Right atrium auricular region (tissue), 2 donors: ENCODE results near the gene LIPN. TPM values are rescaled to one million over a fixed set of nuclear protein-coding genes. Genes with fewer than 3 reads are reported as not detected.
A peak's percentile ranks its signal among the peaks of the same experiment; 100 is the strongest.

Experiments used
- DNase-seq: peaks from one replicate; pipeline ENCODE4 v3.0.0-alpha.2; 2019; ENCODE audit warnings: low spot score
- H3K27ac ChIP-seq, 2 donors: fragments of 200-600 bp; sonication (generic); 1 replicate in 1 of 2; 2 replicates in 1 of 2; pipeline ENCODE4 v1.5.1; 2016 to 2019
- H3K27me3 ChIP-seq, 2 donors: fragments of 200-600 bp; sonication (generic); one replicate each; pipeline versions ENCODE4 v1.5.1 to v1.6.0; 2017 to 2019
- H3K36me3 ChIP-seq: fragments of 200-600 bp; sonication (generic); one replicate; pipeline ENCODE4 v1.5.1; 2016
- H3K4me1 ChIP-seq, 2 donors: fragments of 200-600 bp; sonication (generic); one replicate each; pipeline versions ENCODE4 v1.5.1 to v1.6.0; 2017 to 2019
- H3K4me3 ChIP-seq, 2 donors: fragments of 200-600 bp; sonication (generic); 1 replicate in 1 of 2; 2 replicates in 1 of 2; pipeline ENCODE4 v1.5.1; 2017 to 2019; ENCODE audit warnings: mild to moderate bottlenecking in 1 of 2, moderate library complexity in 1 of 2
- H3K9me3 ChIP-seq, 2 donors: fragments of 200-600 bp; sonication (generic); one replicate each; pipeline ENCODE4 v1.5.1; 2019
- total RNA-seq, 2 donors: library from RNA; depleted of rRNA; stranded (reverse); fragments of >200 nt; gene quantifications; one replicate each; pipeline ENCODE4 v1.1.0, GENCODE V29; 2016
- TF ChIP-seq, protein P1 (sequence below), 2 donors: fragments of 200-600 bp; sonication (generic); IDR thresholded peaks; one replicate each; pipeline ENCODE4 v1.5.1; 2019; ENCODE audit warnings: antibody characterized with exemption in 2 of 2

Gene LIPN
- total RNA-seq, 2 donors from 2014 or later, result not detected

DNA sequence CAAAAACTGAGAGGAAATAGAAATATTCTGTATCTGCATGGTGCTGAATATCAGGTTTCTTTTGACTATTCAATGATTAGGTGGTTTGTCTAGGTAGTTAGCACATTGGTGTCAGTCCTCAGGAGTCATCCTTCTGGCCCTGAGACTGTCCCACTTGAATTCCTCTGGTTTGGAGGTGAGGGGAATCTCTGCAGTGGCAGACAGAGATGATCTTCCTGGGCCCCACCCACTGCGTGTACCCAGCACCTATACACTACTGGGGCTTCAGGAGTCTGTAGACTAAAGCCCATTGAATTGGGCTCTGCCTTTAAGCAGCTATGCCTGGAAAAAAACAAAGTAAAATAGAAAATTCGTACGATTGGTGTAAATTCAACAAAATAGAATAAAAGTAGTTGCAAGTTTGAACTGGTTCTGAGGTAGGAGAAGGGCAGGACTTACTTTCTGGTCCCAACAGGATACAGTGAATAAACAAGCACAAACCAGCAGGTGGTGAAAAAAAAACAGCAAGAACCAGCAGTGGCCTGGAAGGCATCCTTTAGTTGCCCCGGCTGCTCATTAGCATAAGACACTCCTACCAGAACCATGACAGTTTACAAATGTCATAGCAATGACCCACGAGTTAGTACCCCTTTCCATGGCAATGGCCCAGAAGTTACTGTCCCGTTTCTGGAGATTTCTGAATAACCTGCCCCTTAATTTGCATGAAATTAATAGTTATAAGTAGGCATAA, 44.4 kb downstream of the LIPN start:
- Histone ChIP-seq H3K9me3 (no peaks in the 10 kb centered on the region), H3K27ac (no peak overlapping the region), H3K4me3 (no peak overlapping the region), H3K4me1 (no peaks in the 10 kb centered on the region), H3K27me3 (no peaks in the 10 kb centered on the region), H3K36me3 (no peaks in the 10 kb centered on the region)
- TF ChIP-seq, protein P1, sequence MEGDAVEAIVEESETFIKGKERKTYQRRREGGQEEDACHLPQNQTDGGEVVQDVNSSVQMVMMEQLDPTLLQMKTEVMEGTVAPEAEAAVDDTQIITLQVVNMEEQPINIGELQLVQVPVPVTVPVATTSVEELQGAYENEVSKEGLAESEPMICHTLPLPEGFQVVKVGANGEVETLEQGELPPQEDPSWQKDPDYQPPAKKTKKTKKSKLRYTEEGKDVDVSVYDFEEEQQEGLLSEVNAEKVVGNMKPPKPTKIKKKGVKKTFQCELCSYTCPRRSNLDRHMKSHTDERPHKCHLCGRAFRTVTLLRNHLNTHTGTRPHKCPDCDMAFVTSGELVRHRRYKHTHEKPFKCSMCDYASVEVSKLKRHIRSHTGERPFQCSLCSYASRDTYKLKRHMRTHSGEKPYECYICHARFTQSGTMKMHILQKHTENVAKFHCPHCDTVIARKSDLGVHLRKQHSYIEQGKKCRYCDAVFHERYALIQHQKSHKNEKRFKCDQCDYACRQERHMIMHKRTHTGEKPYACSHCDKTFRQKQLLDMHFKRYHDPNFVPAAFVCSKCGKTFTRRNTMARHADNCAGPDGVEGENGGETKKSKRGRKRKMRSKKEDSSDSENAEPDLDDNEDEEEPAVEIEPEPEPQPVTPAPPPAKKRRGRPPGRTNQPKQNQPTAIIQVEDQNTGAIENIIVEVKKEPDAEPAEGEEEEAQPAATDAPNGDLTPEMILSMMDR (IDR thresholded peaks at IDR 0.05), result no peak
- no peak for DNase-seq

DNA sequence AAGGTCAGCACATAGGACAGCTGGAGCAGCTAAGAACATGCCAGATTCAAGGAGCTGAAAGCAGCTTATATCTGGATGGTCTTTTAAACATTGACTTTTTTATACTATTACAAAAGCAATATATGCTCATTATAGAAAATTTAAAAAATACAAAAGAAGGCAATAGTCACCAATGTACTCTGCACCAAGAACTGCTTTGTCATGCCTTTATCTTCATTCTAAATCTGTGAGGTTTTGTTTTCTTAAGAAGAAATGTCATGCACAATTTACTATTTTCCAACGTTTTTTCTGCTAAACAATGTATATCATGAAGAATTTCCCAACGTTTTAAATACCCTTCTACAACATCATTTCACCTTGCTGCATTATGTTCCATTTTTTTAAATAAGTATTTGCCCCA, 45.5 kb downstream of the LIPN start:
- Histone ChIP-seq H3K9me3 (no peaks in the 10 kb centered on the region), H3K27me3 (no peaks in the 10 kb centered on the region), H3K36me3 (no peaks in the 10 kb centered on the region), H3K4me3 (no peak overlapping the region), H3K27ac (no peak overlapping the region), H3K4me1 (no peaks in the 10 kb centered on the region)
- TF ChIP-seq, protein P1 (IDR thresholded peaks at IDR 0.05), result no peak
- no peak for DNase-seq

DNA sequence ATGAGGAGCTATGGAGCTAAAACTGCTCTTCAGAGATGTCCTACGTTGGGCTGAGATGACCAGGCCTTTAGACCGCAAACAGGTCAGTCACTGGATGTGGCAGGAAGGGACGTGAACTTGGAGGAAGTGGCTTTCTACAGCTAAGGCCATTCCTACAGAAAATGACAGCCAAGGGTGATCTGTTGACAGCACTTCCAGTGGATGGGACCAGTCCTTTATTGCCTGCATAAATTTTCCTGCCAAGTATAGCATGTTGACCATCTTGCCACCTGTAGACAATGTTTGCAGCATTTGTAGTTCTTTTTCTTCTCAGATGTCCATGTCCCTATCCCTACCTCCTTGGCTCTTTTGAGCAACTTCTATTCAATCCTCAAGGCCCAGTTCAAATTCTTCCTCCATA, 46.1 kb downstream of the LIPN start:
- DNase-seq, result no peak
- no peaks in the 10 kb centered on the region for H3K27me3 ChIP-seq
- H3K36me3 ChIP-seq, result no peaks in the 10 kb centered on the region
- no peak overlapping the region for H3K4me3 ChIP-seq
- H3K9me3 ChIP-seq, result no peaks in the 10 kb centered on the region
- TF ChIP-seq, protein P1 (IDR thresholded peaks at IDR 0.05), result no peak
- H3K27ac ChIP-seq, result no peak overlapping the region
- no peaks in the 10 kb centered on the region for H3K4me1 ChIP-seq

DNA sequence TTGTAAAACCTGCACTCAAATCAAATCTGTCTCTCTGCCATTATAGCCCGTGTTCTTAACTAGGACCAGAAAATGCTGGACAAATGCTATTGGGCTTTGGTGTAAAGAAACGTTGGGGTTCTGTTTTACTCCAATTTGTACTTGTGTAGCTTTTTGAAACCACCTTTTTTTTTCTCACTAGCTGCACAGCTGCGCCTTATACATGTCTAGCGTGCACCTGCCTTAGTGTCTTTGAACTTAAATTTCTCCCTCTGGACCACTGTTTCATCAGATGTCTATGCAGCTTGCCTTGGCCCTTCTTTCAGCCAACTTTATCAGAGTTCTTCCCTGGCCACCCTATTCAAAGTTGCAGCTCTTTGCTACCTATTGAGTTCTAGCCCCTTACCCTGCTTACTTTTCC, 49.8 kb downstream of the LIPN start:
- TF ChIP-seq, protein P1 (IDR thresholded peaks at IDR 0.05), result no peak
- H3K4me3 ChIP-seq, result no peak overlapping the region
- DNase-seq, result no peak

DNA sequence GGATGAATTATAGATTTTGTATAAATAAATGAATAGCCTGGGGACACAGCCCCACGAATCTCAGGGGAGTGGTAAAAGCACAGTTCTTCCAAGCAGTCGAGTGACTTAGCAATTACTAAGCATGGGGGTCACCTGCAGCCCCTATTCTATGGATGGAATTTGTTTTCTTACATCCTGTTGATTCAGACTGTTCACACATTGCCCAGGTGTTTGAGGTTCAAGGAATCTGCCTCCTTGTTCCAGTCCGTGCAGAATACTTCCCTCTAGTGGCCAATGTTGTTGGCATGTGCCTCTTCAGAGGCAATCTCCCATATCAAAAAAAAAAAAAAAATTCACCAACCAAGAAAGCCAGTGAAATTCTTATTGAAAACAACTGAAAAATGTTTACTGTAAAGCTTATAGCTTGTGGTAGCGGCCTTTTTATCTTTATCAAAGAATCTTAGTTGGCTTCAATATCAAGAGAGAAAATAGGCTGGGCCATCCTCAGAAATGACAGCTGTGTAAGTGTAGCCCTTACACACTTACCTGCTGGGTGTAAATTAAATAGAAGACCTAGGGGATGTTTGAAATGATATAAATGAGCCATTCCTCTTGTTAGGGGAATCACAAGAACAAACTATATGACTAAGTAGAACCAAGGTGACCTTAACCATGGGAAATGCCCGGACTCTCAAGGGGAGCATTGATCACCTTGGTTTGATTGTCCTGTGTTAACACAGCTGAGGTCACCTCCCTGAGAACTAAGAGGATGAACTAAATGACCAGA, 50.6 kb downstream of the LIPN start:
- no peak overlapping the region for H3K4me3 ChIP-seq
- H3K9me3 ChIP-seq, result no peaks in the 10 kb centered on the region
- no peaks in the 10 kb centered on the region for H3K4me1 ChIP-seq
- TF ChIP-seq, protein P1 (IDR thresholded peaks at IDR 0.05), result peak; percentile 54 to 67
- no peak overlapping the region for H3K27ac ChIP-seq
- H3K27me3 ChIP-seq, result no peaks in the 10 kb centered on the region
- DNase-seq, result no peak
- H3K36me3 ChIP-seq, result no peaks in the 10 kb centered on the region

More for the DNA sequence above, 49.8 kb downstream of the LIPN start:
- no peaks in the 10 kb centered on the region for H3K4me1 ChIP-seq
- H3K9me3 ChIP-seq, result no peaks in the 10 kb centered on the region
- no peaks in the 10 kb centered on the region for H3K27me3 ChIP-seq
- H3K36me3 ChIP-seq, result no peaks in the 10 kb centered on the region
- no peak overlapping the region for H3K27ac ChIP-seq
